Measurements from ENCODE around the gene ARHGAP22.

The ARHGAP22 gene

GRCh38 chr10:48508791-48509772 is 95.8 kb downstream of the ARHGAP22 start:
- no peak for DNase-seq

- no peak for DNase-seq
Measured at GRCh38 chr10:48507933-48508790, 96.7 kb downstream of the ARHGAP22 start.

GRCh38 chr10:48507494-48507893 is 97.4 kb downstream of the ARHGAP22 start:
- no peak for DNase-seq

- DNase-seq: no peak
Measured at GRCh38 chr10:48506147-48506917, 98.5 kb downstream of the ARHGAP22 start.

- DNase-seq: no peak
Measured at GRCh38 chr10:48505394-48506112, 99.3 kb downstream of the ARHGAP22 start.

- DNase-seq: no peak
Measured at GRCh38 chr10:48504141-48504885, 100.6 kb downstream of the ARHGAP22 start.

GRCh38 chr10:48503293-48503911 is 101.5 kb downstream of the ARHGAP22 start:
- no peak for DNase-seq

GRCh38 chr10:48502791-48503190 is 102.1 kb downstream of the ARHGAP22 start:
- no peak for DNase-seq

- DNase-seq: no peak
Measured at GRCh38 chr10:48501787-48502771, 102.8 kb downstream of the ARHGAP22 start.

- no peak for DNase-seq
Measured at GRCh38 chr10:48501226-48501625, 103.6 kb downstream of the ARHGAP22 start.

GRCh38 chr10:48500771-48501170 is 104.1 kb downstream of the ARHGAP22 start:
- DNase-seq: no peak

- no peak for DNase-seq
Measured at GRCh38 chr10:48498940-48499510, 105.8 kb downstream of the ARHGAP22 start.

GRCh38 chr10:48497780-48498770 is 106.8 kb downstream of the ARHGAP22 start:
- DNase-seq: no peak

- no peak for DNase-seq
Measured at GRCh38 chr10:48496831-48497779, 107.8 kb downstream of the ARHGAP22 start.

GRCh38 chr10:48496105-48496830 is 108.6 kb downstream of the ARHGAP22 start:
- no peak for DNase-seq

Data from NCI-H2171 treated with DMSO at 0.1 percent for 48 hours (cell line).